CD4-positive, alpha-beta T cell treated with Interleukin-4 for 1 hour (primary cell): ENCODE data around the gene NXNL2.

Source experiments
- DNase-seq, 2 donors: peaks; one replicate each; pipeline ENCODE4 v3.0.0-alpha.2; 2020 to 2022

The NXNL2 gene

GRCh38 chr9:88534456-88535225 lies at the start of gene NXNL2:
Gene NXNL2 (plus strand): TSS chr9:88535178. CDS start chr9:88535435, 257 bp downstream.
- DNase-seq, result peak; percentile 39 to 52

GRCh38 chr9:88488166-88488565 lies 46.8 kb upstream of the NXNL2 start:
- no peak for DNase-seq

- no peak for DNase-seq
Measured at GRCh38 chr9:88494983-88495721, 39.8 kb upstream of the NXNL2 start.

- DNase-seq, result no peak
Measured at GRCh38 chr9:88497224-88497623, 37.8 kb upstream of the NXNL2 start.

GRCh38 chr9:88498880-88499279 lies 36.1 kb upstream of the NXNL2 start:
- DNase-seq, result no peak

GRCh38 chr9:88501086-88501485 lies 33.9 kb upstream of the NXNL2 start:
- no peak for DNase-seq

- DNase-seq, result no peak
Measured at GRCh38 chr9:88502552-88503034, 32.4 kb upstream of the NXNL2 start.

GRCh38 chr9:88503081-88503844 lies 31.7 kb upstream of the NXNL2 start:
- no peak for DNase-seq

- no peak for DNase-seq
Measured at GRCh38 chr9:88503845-88504764, 30.9 kb upstream of the NXNL2 start.

- no peak for DNase-seq
Measured at GRCh38 chr9:88508326-88508725, 26.7 kb upstream of the NXNL2 start.

GRCh38 chr9:88511906-88512305 lies 23.1 kb upstream of the NXNL2 start:
- no peak for DNase-seq

GRCh38 chr9:88514247-88514646 lies 20.7 kb upstream of the NXNL2 start:
- no peak for DNase-seq

- no peak for DNase-seq
Measured at GRCh38 chr9:88521308-88521707, 13.7 kb upstream of the NXNL2 start.

- DNase-seq, result no peak
Measured at GRCh38 chr9:88522360-88522759, 12.6 kb upstream of the NXNL2 start.

- no peak for DNase-seq
Measured at GRCh38 chr9:88523056-88523455, 11.9 kb upstream of the NXNL2 start.

GRCh38 chr9:88524911-88525310 lies 10.1 kb upstream of the NXNL2 start:
- DNase-seq, result no peak

- DNase-seq, result no peak
Measured at GRCh38 chr9:88527618-88528017, 7.4 kb upstream of the NXNL2 start.

- no peak for DNase-seq
Measured at GRCh38 chr9:88528080-88528790, 6.7 kb upstream of the NXNL2 start.

GRCh38 chr9:88529496-88529895 lies 5.5 kb upstream of the NXNL2 start:
- DNase-seq, result no peak

GRCh38 chr9:88530051-88530450 lies 4.9 kb upstream of the NXNL2 start:
- DNase-seq, result no peak

- DNase-seq, result peak in 1 of 2 donors; percentile 0
Measured at GRCh38 chr9:88531920-88532698, 2.9 kb upstream of the NXNL2 start.
